Progenitor cell of endocrine pancreas (in vitro differentiated cells): ENCODE measurements around the gene VAMP1. TPM values are rescaled to one million over a fixed set of nuclear protein-coding genes. Genes with fewer than 3 reads are reported as not detected.

Experiments
- DNase-seq: peaks from one replicate; pipeline ENCODE4 v3.0.0; 2021; ENCODE audit warnings: low spot score; ENCODE audit not compliant: unreplicated experiment
- H3K27ac Mint-ChIP-seq: 2 replicates; pipeline ENCODE4 v1.8.0; 2021; ENCODE audit warnings: mild to moderate bottlenecking, moderate library complexity, mixed read lengths
- H3K27me3 Mint-ChIP-seq: 2 replicates; pipeline ENCODE4 v1.8.0; 2021; ENCODE audit warnings: mixed read lengths
- H3K36me3 Mint-ChIP-seq: 2 replicates; pipeline ENCODE4 v1.8.0; 2022; ENCODE audit warnings: mixed read lengths; ENCODE audit not compliant: insufficient read depth
- H3K4me1 Mint-ChIP-seq: 2 replicates; pipeline ENCODE4 v1.8.0; 2021; ENCODE audit warnings: low read depth, mixed read lengths
- H3K4me3 Mint-ChIP-seq: 2 replicates; pipeline ENCODE4 v1.8.0; 2021; ENCODE audit warnings: low read depth, mild to moderate bottlenecking, moderate library complexity, mixed read lengths
- H3K9me3 Mint-ChIP-seq: 2 replicates; pipeline ENCODE4 v1.8.0; 2021; ENCODE audit warnings: low read depth, mixed read lengths
- CTCF ChIP-seq: fragments of 200-600 bp; sonication (generic); IDR thresholded peaks from one replicate; pipeline ENCODE4 v1.5.0; 2021; ENCODE audit warnings: antibody characterized with exemption, mild to moderate bottlenecking; ENCODE audit not compliant: unreplicated experiment
- total RNA-seq: library from RNA; stranded (reverse); gene quantifications from 2 replicates; pipeline ENCODE4 v1.2.1, GENCODE V29; 2021

Gene VAMP1
- total RNA-seq, 1 donor from 2014 or later, result 3.6 TPM

DNA sequence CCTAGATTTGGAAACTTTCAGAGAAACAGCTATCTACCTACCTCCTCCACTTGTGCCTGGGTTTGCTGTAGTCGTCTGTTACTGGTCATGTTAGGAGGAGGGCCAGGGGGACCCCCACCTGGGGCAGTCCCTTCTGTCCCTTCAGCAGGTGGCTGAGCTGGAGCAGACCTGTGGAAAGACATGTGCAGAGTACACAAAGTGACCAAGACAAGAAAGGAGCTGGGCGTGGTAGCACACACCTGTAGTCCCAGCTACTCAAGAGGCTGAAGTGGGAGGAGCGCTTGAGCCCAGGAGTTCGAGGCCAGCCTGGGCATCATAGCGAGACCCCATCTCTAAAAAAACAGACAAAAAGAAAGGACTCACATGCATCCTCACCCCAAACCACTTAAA lies 4.3 kb downstream of the VAMP1 start:
- no peaks in the 10 kb centered on the region for H3K9me3 Mint-ChIP-seq
- peaks cover 3% of the 10 kb centered on the region for H3K36me3 Mint-ChIP-seq
- no peak overlapping the region for H3K4me3 Mint-ChIP-seq
- no peak for TF ChIP-seq CTCF
- no peak overlapping the region for H3K27ac Mint-ChIP-seq
- DNase-seq, result no peak
- peaks cover 31% of the 10 kb centered on the region for H3K27me3 Mint-ChIP-seq
- peaks cover 4% of the 10 kb centered on the region for H3K4me1 Mint-ChIP-seq

- peak; percentile 63 for DNase-seq
- Mint-ChIP-seq H3K27ac (no peak overlapping the region), H3K4me3 (no peak overlapping the region), H3K4me1 (peaks cover 2% of the 10 kb centered on the region), H3K27me3 (peaks cover 29% of the 10 kb centered on the region), H3K9me3 (no peaks in the 10 kb centered on the region), H3K36me3 (peaks cover 3% of the 10 kb centered on the region)
- peak; percentile 89 for TF ChIP-seq CTCF
Observed at GRCh38 chr12:6465467-6466183, 4.9 kb downstream of the VAMP1 start.

DNA sequence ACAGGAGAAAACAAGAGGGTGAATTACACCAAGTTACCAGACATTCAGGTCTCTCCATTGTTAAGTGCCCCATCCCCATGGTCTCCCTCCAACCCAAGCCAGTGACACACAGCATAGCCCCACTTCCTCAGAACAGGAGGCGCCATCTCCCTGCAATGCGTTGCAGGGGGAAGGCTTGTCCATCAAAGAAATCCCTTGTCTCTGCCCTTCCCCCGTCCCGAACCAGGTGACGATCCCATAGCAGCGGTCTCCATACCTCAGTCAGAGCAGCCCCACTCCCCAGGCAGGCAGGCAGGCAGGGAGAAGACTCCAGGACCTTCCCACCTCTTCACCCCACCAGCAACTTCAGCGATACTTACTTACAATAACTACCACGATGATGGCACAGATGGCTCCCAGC lies 5.9 kb downstream of the VAMP1 start:
- no peak overlapping the region for H3K27ac Mint-ChIP-seq
- no peaks in the 10 kb centered on the region for H3K9me3 Mint-ChIP-seq
- no peak for DNase-seq
- no peak for TF ChIP-seq CTCF
- H3K27me3 Mint-ChIP-seq, result peaks cover 25% of the 10 kb centered on the region
- peaks cover 3% of the 10 kb centered on the region for H3K36me3 Mint-ChIP-seq
- no peaks in the 10 kb centered on the region for H3K4me1 Mint-ChIP-seq
- no peak overlapping the region for H3K4me3 Mint-ChIP-seq

GRCh38 chr12:6463858-6464257 lies 6.6 kb downstream of the VAMP1 start:
- Mint-ChIP-seq H3K27me3 (peaks cover 18% of the 10 kb centered on the region), H3K4me1 (no peaks in the 10 kb centered on the region), H3K27ac (no peak overlapping the region), H3K4me3 (no peak overlapping the region), H3K36me3 (peaks cover 3% of the 10 kb centered on the region), H3K9me3 (no peaks in the 10 kb centered on the region)
- DNase-seq, result no peak
- TF ChIP-seq CTCF, result no peak

GRCh38 chr12:6463216-6463615 lies 7.3 kb downstream of the VAMP1 start:
- no peak for DNase-seq
- TF ChIP-seq CTCF, result no peak
- H3K4me3 Mint-ChIP-seq, result no peak overlapping the region
- H3K36me3 Mint-ChIP-seq, result peaks cover 3% of the 10 kb centered on the region
- peaks cover 12% of the 10 kb centered on the region for H3K27me3 Mint-ChIP-seq
- H3K27ac Mint-ChIP-seq, result no peak overlapping the region
- no peaks in the 10 kb centered on the region for H3K9me3 Mint-ChIP-seq
- no peaks in the 10 kb centered on the region for H3K4me1 Mint-ChIP-seq
